Activated effector memory CD4-positive, alpha-beta T cell treated with anti-CD3 and anti-CD28 coated beads, Interleukin-2, amount 50 U/mL, for 16 hours (primary cell): ENCODE measurements around the gene APLF.
"Not testable (repeated sequence)": the region's sequence is repeated elsewhere in the genome, so short reads cannot be mapped to it uniquely, and the experiment has no call there.

Experiments used
- DNase-seq: peaks from one replicate; pipeline ENCODE4 v3.0.0-alpha.2; 2020

APLF gene

DNA sequence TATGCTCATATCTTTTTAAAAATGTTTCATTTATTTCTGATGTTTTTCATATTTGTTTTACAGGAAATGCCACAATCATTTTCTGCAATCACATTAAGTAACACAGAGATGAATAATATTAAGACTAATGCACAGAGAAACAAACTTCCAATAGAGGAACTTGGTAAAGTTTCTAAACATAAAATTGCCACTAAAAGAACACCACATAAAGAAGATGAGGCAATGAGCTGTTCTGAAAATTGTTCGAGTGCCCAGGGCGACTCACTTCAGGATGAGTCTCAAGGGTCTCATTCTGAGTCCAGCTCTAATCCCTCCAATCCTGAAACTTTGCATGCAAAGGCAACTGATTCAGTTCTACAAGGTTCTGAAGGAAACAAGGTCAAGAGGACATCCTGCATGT is 70.4 kb downstream of the APLF start:
- no peak for DNase-seq

DNA sequence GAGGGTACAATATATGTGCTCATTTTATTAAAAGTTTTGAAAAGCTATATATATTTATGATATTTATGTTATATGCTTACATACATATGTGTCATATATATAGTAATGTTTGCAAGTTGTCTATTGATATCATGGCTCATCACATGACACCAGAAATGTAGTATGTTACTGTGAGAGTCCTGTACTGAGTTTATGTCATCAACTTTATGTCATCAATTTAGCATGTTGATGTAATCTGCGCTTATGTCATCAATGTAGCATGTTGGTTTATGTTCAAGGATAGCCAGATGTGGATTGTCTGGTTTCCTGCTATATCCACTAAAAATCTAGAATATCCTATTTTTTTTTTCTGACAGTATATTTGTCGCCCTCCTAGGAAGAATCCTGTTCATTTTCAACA is 77.4 kb downstream of the APLF start:
- no peak for DNase-seq

DNA sequence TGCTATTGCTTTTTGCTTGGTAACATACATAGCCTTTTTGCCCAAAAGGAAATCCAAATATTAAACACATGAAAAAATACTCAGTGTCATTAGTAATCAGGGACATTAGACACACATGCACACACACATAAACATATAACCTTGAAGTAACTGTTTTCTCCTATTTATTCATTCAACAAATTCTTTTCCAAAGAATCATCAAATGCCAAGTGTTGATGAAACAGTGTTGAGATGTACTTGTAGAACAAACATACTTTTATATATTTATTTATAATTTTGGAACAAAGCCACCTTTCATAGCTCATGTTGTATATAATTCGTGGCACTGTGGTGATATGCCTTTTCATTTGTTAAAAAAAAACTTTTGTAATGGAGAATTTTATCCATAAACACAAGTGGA is 81.0 kb downstream of the APLF start:
- no peak for DNase-seq

DNA sequence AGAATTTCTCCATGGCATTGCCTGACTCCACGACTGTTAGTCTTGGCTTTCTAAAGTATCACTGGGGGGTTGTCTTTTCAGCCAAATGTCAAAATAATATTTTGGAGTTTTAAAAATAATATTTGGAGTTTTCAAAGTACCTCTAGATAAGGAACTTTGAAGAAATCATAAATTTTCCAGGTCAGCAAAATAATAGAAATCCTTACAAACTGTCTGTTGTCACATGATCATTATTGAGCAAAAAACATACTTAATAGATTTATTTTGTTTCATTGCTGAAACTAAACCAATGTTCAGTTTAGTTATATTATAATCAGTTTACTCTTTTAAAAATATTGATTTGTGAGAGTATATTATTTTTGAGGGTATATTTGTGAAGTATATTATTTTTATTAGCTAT is 85.7 kb downstream of the APLF start:
- DNase-seq = no peak

DNA sequence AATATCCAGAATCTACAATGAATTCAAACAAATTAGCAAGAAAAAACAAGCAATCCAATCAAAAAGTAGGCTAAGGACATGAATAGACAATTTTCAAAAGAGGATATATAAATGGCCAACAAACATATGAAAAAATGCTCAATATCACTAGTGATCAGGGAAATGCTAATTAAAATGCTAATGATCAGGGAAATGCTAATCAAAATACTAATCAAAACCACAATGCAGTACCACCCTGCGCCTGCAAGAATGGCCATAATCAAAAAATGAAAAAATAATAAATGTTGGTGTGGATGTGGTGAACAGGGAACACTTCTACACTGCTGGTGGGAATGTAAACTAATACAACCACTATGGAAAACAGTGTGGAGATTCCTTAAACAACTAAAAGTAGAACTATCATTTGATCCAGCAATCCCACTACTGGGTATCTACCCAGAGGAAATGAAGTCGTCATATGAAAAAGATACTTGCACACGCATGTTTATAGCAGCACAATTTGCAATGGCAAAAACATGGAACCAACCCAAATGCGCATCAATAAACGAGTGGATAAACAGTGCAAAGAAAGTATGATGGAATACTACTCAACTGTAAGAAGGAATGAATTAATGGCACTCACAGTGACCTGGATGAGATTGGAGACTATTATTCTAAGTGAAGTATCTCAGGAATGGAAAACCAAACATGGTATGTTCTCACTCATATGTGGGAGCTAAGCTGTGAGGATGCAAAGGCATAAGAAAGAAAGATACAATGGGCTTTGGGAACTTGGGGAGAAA is 88.2 kb downstream of the APLF start:
- DNase-seq = not testable (repeated sequence)

DNA sequence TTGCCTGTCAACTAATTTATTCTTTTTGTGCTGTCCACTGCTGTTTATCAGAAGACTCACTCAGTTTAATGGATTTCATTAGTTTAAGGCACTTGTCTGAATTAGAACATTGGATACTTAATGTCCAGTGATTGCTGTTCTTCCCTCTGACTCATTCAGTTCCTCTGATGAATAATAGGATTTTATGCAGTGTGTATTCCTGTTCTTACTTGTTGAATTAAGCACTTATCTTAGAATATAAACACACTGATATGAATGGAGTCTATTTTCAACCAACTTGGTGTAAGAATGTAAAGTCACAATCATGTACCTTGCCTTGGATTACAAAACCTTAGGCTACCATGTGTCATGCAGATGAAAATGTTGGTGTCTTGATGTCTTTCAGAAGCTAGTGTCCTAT is 89.0 kb downstream of the APLF start:
- DNase-seq = no peak

DNA sequence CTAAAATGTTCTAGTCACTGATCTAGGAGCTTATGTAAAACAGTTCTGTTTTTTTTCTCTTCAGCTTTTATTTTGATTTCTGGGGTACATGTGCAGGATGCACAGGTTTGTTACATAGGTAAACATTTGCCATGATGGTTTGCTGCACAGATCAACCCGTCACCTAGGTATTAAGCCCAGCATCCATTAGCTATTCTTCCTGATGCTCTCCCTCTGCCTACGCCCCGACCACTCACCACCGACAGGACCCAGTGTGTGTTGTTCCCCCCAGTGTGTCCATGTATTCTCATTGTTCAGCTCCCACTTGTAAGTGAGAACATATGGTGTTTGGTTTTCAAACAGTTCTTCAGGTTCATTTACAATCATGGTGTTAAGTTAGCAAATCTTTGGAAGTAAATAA is 91.2 kb downstream of the APLF start:
- no peak for DNase-seq

DNA sequence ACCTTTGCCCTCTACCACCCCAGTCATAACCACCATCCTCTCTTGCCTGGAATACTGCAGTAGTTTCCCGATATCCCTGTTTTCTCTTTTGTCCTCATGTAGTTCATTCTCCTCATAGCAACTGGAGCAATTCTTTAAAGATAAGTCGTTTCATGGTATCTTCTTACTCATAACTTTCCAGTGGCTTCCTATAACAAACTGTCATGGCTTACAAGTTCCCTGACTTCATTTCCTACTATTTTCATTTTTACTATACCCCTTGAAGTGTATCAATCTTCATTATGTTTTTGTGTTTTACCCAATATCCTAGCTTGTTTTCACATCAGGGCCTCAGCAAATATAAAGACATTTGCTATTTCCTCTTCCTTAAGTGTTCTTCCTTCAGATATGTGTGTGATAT is 92.3 kb downstream of the APLF start:
- no peak for DNase-seq

DNA sequence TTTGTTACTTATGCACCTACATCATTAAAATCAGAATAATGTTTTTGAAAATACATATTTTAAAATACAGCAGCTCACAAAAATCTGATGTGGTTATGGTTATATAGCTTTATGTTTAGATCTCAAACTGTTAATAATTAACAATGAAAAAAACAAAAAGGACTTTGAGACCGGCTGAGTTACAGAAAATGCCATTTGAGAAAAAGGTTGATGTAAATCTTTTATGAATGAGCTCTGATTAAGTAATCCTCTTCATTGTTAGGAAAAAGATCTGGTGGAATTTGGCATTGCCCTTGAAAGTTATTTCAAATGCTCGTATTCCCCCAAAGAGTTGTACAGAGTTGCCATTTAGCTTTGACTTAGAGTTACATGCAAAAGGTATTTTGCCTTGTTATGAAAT is 93.2 kb downstream of the APLF start:
- DNase-seq = no peak

DNA sequence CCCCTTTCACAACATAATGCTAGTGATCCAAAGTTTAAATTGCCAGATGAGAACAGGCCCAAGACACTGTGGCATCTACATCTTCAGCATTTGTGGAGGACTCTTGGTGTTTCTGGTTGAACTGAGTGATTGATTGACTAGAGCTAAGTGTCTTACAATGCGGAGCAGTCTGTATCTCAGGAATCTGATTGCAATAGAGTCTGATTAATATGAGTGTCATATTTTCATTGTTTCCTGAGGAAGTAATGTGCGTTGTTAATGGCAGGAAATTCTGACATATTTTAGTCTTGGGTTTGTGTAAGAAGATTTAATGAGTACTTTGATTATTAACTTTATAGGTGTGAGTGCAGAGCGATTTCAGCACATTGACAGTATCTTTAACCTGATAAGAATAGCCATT is 94.0 kb downstream of the APLF start:
- DNase-seq = no peak

DNA sequence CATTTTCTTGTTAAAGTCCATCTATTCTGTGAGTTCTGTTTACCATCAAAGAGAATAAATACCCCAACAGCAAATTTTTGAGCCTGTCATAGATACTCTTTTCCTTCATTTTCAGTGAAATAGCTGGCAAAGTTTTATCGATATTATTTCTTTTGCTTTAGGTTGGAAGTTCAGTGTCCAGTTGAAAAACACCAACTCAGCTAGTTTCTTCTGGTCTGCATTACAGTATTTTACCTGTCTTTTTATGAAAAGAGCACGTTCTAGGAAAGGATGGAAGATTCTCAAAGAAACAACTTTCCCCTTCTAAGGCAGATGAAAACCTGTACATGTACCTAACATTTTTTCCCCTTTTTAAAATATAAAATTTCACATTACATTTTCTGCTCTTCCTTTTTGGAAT is 95.5 kb downstream of the APLF start:
- DNase-seq = no peak

DNA sequence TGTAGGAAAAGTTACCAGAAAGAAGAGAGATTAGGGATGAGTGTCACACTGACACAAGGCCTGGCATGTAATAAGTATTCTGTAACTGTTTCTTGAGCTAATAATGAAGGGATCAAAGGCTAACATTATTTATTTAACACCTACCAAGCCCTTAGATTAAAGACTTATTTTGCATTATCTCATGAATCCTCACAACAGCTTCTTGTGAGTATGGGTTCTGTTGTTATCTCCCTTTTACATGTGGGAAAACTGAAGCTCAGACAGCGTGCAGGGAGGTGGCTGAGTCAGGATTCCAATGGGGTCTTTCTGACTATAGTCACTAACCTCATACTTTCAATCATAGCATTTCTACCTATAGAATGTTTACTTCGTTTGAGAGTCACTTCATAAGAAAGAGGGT is 97.0 kb downstream of the APLF start:
- no peak for DNase-seq

DNA sequence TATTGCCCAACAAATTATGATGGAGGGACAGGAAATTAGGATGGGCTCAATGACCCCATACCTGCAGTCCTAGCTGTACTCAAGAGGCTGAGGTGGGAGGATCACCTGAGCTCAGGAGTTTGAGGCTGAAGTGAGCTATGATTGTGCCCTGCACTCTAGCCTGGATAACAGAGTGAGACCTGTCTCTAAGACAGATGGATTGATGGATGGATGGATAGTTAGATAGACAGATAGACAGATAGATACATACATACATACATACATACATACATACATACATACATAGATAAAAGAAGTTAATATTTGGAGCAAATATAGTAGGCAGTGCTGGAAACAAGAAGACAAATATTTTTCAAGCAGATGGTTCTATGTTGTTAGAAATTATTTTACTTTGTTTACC is 97.9 kb downstream of the APLF start:
- no peak for DNase-seq

DNA sequence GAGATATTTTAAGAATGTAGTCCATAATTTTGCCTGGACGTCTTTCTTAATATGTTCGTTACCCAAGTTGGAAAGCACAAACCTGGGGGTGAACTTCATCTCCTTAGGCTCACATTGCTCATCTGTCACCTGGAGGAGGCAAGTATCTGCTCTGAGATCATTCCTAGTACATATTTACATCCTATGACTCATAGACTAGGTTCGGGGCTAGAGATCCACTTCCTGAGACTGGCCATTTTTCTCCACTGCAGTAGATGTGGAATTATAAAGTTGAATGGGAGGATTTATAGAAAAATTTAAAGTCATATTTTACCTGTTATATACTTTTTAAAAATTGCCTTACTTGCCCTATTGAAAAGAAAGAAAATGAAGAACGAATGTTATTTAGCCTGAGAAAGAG is 98.5 kb downstream of the APLF start:
- DNase-seq = no peak

DNA sequence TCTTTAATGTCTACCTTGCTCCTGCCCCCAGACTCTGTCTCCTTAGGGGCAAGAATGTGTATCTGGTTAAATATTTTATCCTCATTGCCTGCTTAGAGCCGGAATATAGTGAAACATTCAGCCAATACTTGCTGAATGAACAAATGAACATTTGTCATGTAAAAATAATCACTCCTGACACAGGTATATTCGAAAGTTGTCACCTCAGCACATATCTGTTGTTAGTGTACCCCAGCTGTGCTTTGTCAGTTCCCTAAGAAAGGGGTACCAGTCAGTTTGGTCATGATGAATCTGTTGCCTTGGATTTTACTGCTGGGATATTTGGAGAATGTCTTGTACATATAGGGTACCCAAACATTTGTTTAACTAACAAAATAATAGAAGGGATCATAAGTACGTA is 99.0 kb downstream of the APLF start:
- no peak for DNase-seq

DNA sequence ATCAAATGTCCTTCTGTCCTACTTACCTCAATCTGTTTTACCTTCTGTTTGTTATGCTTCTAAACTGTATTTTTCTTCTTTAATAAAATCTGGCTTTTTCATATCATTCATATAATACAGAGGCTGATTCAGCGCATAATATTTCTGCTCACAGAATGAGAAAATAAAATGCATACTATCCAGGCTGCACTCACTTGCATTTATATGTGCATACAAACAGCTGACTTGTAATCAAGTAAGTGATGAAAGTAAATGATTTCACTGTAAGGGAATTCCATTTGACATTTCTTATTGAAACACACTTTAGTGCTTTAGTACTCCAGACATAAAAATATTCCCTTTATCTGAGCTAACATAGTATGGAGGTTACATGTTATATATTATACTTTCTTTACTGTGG is 100.7 kb downstream of the APLF start:
- no peak for DNase-seq

DNA sequence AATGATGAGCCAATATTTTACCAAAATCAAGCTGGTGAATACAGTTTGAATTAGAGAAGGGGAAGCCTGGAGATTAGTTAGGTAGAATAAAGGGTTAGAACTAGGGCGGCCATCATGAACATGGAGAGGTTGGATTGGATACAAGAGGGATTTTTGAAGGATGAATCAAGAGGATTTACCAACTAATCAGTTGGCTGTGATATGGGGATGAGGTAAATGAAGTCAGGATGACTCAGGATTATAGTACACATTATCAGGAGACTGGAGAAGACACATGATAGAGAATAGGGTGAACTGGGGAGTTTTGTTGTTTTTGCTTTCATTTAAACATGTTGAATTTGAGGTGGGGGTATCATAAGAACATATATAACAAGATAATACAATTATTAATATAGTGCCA is 102.2 kb downstream of the APLF start:
- no peak for DNase-seq

DNA sequence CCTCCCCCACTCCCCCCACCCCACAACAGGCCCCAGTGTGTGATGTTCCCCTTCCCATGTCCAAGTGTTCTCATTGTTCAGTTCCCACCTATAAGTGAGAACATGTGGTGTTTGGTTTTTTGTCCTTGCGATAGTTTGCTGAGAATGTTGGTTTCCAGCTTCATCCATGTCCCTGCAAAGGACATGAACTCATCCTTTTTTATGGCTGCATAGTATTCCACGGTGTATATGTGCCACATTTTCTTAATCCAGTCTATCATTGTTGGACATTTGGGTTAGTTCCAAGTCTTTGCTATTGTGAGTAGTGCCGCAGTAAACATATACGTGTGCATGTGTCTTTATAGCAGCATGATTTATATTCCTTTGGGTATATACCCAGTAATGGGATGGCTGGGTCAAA is 103.0 kb downstream of the APLF start:
- not testable (repeated sequence) for DNase-seq

DNA sequence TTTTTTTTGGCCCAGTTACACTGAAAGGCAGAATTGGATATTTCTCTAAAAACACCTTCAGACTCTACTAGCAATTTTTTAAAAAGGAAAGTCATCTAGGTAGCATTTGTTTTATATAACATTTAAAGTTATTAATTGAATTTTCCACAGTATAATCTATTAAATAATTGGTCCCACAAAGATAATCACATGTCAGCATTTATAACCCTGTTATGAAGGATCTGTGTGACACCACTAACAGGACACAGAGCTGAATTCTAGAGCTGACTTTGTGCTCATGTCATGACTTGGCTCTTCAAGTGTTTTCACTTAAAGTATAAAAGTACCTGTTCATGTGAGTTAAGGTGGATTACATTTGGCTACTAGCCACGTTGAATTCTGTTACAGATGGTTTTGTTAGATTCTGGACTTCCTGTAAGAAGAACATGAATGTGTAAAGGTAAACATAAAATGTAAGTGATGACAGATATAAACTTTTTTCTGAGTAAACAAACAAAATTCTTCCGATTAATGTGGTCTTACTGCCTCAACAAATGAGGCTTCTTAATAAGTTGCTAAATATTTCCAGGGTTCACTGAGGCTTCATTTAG is 106.9 kb downstream of the APLF start:
- no peak for DNase-seq

DNA sequence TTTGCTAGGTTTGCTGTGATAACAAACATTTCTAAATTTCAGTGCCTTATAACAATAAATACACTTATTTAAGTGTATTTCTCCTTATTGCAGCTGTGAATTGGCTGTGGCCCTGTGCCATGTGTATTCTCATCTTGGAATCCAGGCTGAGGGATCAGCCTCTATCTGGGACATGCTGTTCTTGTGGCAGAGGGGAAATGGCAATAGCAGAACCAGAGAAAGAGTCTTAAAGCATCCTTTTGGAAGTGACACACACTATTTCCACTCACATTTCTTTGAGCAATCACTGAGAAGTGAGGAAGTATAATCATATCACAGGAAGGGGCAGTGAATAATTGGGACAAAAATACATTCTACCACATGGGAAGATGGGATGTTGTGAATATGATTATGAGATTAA is 109.8 kb downstream of the APLF start:
- no peak for DNase-seq

DNA sequence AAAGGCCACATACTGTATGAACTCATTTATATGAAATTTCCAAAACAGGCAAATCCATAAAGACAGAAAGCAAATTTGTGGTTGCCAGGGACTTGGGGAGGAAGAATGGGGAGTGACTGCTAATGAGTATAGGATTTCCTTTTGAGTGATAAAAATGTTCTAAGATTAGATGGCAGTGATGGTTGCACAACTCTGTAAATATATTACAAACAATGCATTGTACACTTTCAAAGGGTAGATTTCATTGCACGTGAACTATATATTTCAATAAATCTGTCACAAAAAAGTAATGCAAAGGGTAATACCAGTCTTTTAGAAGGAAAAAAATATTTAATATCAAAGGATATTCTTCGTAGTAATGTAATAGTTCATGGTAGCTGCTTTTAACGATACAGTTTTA is 112.3 kb downstream of the APLF start:
- DNase-seq = no peak

DNA sequence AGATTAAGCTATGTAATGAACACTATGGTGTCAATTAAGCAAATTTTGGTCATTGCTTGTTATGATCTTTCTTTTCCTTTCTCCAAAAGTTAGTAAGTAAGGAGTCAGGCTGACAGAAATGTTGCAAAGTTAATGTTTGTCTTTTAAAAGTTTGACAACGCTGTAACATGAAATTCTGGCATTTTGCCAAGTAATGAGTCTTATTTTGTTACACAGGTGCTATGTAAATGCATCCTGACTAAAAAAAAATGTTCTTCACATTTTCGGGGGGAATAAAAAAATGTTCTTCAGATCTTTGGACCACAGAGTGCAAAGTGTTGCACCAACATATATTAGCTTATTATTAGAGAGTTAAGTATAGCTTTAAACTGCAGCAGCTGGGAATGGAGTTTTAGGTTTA is 121.2 kb downstream of the APLF start:
- no peak for DNase-seq

DNA sequence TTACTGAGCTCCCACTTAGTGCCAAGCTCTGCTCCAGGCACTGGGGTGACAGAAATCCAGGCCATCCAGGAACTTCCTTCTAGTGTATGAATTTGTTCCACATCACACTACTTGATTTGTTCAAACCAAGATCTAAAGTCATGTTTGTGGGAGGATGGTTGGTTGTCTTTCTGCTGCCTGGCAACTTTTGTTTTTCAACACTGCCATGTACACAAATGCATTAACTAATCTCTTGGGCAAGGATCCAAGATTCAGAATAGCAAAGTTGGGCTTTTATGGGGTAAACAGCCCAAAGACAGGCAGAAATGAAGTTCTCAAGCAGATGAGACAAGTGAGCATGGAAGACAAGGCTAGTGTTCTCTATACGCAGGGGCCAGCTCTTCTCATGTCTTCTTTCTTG is 122.6 kb downstream of the APLF start:
- DNase-seq = no peak

DNA sequence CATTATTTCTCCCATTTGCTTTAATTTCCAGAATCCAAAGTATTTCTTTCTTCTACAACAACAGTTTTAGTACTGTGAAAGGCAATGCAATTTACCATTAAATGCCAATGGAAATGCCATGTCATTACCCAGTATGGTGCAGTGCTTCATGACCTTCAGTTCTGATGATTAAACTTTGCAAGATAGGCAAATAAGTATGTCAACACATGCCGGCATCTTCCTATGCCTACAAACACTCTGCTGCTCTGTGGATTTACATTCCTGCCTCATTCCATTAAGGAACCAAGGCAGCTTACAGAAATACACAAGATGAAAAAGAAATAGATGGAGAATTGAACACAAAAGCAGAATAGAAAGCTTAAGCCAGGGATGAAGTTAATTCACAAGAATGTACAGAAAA is 123.3 kb downstream of the APLF start:
- DNase-seq = no peak

DNA sequence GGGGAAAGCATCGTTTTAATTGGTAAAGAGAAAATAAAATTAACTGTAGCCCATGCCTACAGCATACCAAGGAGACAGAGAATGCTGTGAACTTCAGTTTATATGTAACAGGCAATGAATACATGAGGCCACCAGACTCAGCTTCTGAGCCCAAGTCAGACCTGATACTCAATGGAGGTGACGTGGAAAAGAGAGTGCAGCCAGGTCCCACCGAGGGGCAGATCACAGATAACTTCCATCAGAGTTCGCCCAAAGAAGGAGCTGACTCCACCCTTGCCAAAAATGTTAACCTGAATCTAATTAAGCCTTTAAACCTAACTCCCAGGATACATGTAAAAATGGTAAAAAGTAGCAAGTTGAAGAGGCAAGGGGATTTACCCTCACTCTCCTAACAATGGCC is 123.8 kb downstream of the APLF start:
- DNase-seq = no peak
